A673 (cell line): Measurements from ENCODE around the gene GIN1. TPM values are rescaled to one million over a fixed set of nuclear protein-coding genes. Genes with fewer than 3 reads are reported as not detected.

Experiments used
- BruUV-seq: library from RNA; stranded (reverse); fragments of 400-500 nt; replicated peaks from 2 replicates; lab custom pipeline; 2021; lab: Mats Ljungman, UMichigan
- CTCF ChIA-PET: fragments of 300-600 bp; sonication (Branson Sonifier 250); formaldehyde crosslinking; loops from one replicate; lab custom pipeline; 2022; ENCODE audit warnings: antibody characterized with exemption; lab: Charles Lee
- POLR2A ChIA-PET: fragments of 300-600 bp; sonication (Branson Sonifier 250); formaldehyde crosslinking; loops from one replicate; lab custom pipeline; 2022; ENCODE audit warnings: antibody characterized with exemption; ENCODE audit not compliant: low non-redundant PET; lab: Charles Lee
- DNase-seq: peaks from one replicate; pipeline ENCODE4 v3.0.0-alpha.2; 2015; ENCODE audit warnings: low spot score
- H3K27ac ChIP-seq: fragments of 200-600 bp; sonication (generic); 2 replicates; pipeline ENCODE4 v1.5.1; 2016; ENCODE audit warnings: mixed run types, low read depth, mild to moderate bottlenecking, mixed read lengths, antibody characterized with exemption, low read length; ENCODE audit not compliant: poor library complexity, severe bottlenecking
- H3K27me3 ChIP-seq: fragments of 200-600 bp; sonication (generic); replicated peaks from 2 replicates; pipeline ENCODE4 v1.6.1; 2017; ENCODE audit warnings: mixed run types, low read depth, mild to moderate bottlenecking, mixed read lengths, antibody characterized with exemption, low read length; ENCODE audit not compliant: insufficient read depth, poor library complexity
- H3K36me3 ChIP-seq: fragments of 200-600 bp; sonication (generic); 2 replicates; pipeline ENCODE4 v1.6.1; 2016; ENCODE audit warnings: mixed run types, mild to moderate bottlenecking, mixed read lengths, antibody characterized with exemption, low read length; ENCODE audit not compliant: insufficient read depth, poor library complexity, severe bottlenecking
- H3K4me1 ChIP-seq: fragments of 200-600 bp; sonication (generic); 2 replicates; pipeline ENCODE4 v1.6.1; 2017; ENCODE audit warnings: mixed run types, mild to moderate bottlenecking, mixed read lengths, antibody characterized with exemption, low read length; ENCODE audit not compliant: insufficient read depth, poor library complexity, severe bottlenecking
- H3K4me3 ChIP-seq: fragments of 200-600 bp; sonication (generic); 2 replicates; pipeline ENCODE4 v1.5.1; 2016; ENCODE audit warnings: low read depth, mixed run types, mild to moderate bottlenecking, mixed read lengths, low read length; ENCODE audit not compliant: poor library complexity, severe bottlenecking
- H3K9me3 ChIP-seq: fragments of 200-600 bp; sonication (generic); 2 replicates; pipeline ENCODE4 v1.6.1; 2016; ENCODE audit warnings: mixed run types, low read depth, mild to moderate bottlenecking, mixed read lengths, antibody characterized with exemption, low read length; ENCODE audit not compliant: poor library complexity, severe bottlenecking
- EZH2 ChIP-seq: fragments of 200-600 bp; sonication (generic); IDR thresholded peaks from 2 replicates; pipeline ENCODE4 v1.6.1; 2017; ENCODE audit warnings: borderline replicate concordance, low read depth, mild to moderate bottlenecking, mixed read lengths, antibody characterized with exemption, low read length; ENCODE audit not compliant: poor library complexity, severe bottlenecking
- intact Hi-C: fragments of 100-400 bp; cut with micrococcal nuclease; formaldehyde crosslinking; loops from one replicate; pipeline ENCODE4 v1.10.0; 2022; ENCODE audit not compliant: unreplicated experiment
- total RNA-seq: library from RNA; stranded (reverse); gene quantifications from 2 replicates; pipeline ENCODE4 v1.2.3, GENCODE V29; 2021
- TF ChIP-seq, protein P1 (sequence below): fragments of 300-800, 200-600 bp; sonication (generic); conservative IDR thresholded peaks from 2 replicates; pipeline ENCODE4 v1.5.1; 2017; ENCODE audit warnings: low read depth, mild to moderate bottlenecking, antibody characterized with exemption, low read length, moderate library complexity, mixed read lengths

The GIN1 gene
- total RNA-seq, 1 experiment from 2014 or later, result 12.5 TPM

DNA sequence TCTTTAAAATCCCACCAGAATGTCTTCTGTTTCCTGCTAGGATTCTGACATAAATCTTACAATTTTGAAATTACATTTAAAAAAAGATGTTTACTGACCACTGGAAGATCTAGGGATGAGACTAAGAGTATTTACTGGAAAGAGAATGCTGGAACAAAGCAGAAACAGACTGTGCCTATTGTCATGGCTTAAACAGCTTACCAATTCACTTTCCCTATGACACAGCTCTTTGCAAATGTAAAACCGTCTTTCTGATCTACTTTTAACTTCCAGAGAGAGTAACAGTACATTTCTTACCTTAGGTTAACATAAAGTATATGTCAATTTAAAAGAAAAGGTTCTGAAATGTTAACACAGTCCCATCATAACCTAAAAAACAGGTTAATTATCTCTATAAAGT, 10.7 kb downstream of the GIN1 start:
- intact Hi-C loops, result no loop called here
- ChIA-PET CTCF (no interaction called here), POLR2A (no interaction called here)
- Histone ChIP-seq H3K4me3 (no peak overlapping the region), H3K27me3 (no peaks in the 10 kb centered on the region), H3K4me1 (no peaks in the 10 kb centered on the region), H3K36me3 (no peaks in the 10 kb centered on the region), H3K27ac (no peak overlapping the region), H3K9me3 (no peaks in the 10 kb centered on the region)
- no TSS peak for BruUV-seq
- TF ChIP-seq EZH2, result no peak
- TF ChIP-seq, protein P1, sequence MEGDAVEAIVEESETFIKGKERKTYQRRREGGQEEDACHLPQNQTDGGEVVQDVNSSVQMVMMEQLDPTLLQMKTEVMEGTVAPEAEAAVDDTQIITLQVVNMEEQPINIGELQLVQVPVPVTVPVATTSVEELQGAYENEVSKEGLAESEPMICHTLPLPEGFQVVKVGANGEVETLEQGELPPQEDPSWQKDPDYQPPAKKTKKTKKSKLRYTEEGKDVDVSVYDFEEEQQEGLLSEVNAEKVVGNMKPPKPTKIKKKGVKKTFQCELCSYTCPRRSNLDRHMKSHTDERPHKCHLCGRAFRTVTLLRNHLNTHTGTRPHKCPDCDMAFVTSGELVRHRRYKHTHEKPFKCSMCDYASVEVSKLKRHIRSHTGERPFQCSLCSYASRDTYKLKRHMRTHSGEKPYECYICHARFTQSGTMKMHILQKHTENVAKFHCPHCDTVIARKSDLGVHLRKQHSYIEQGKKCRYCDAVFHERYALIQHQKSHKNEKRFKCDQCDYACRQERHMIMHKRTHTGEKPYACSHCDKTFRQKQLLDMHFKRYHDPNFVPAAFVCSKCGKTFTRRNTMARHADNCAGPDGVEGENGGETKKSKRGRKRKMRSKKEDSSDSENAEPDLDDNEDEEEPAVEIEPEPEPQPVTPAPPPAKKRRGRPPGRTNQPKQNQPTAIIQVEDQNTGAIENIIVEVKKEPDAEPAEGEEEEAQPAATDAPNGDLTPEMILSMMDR, result no peak
- no peak for DNase-seq

DNA sequence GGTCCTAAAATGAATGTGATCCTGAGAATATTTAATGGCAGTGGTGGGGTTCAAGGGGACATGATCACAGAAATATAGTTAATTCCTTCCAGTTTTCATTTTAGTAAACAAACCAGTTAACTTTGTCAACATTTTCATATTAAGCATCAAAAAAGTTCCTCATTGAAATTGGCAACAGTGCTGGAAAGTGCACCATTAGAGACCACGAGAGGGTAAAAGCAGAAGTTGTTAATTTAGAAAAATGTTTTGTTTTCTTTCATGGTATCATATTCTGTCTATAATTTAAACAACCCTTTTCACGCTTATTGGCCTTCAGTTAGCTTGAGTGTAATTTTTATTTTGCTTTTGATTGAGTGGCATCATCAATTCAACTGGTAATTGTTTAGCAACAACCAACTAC, 11.9 kb downstream of the GIN1 start:
- no peak overlapping the region for H3K27ac ChIP-seq
- intact Hi-C loops, result no loop called here
- no peaks in the 10 kb centered on the region for H3K36me3 ChIP-seq
- TF ChIP-seq, protein P1, result no peak
- TF ChIP-seq EZH2, result no peak
- CTCF ChIA-PET, result no interaction called here
- no TSS peak for BruUV-seq
- POLR2A ChIA-PET, result no interaction called here
- H3K4me3 ChIP-seq, result no peak overlapping the region
- no peaks in the 10 kb centered on the region for H3K4me1 ChIP-seq
- H3K27me3 ChIP-seq, result no peaks in the 10 kb centered on the region
- H3K9me3 ChIP-seq, result no peaks in the 10 kb centered on the region
- no peak for DNase-seq

DNA sequence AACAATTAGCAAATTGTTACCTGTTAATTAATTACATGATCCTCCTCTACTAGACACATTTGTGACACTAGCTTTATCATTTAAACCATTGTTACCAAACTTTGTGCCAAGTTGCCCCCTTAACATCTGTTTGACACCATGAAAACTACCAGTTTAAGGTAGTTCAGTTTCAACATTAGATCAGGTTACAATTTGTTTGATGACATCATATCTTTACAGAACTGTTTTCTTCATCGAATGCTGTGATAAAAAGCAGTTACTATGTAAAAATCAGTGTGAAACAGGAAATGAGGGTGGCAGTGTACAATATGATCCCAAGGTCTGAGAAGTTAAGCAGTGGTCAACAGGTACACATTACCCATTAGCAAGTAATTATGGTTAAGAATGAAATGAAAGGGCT, 17.7 kb downstream of the GIN1 start:
- Histone ChIP-seq H3K36me3 (no peaks in the 10 kb centered on the region), H3K4me3 (no peak overlapping the region), H3K27ac (no peak overlapping the region), H3K27me3 (no peaks in the 10 kb centered on the region), H3K9me3 (no peaks in the 10 kb centered on the region), H3K4me1 (no peaks in the 10 kb centered on the region)
- intact Hi-C loops, result no loop called here
- TF ChIP-seq, protein P1, result no peak
- TF ChIP-seq EZH2, result no peak
- ChIA-PET POLR2A (no interaction called here), CTCF (no interaction called here)
- no peak for DNase-seq
- BruUV-seq, result no TSS peak
